GM12865 (cell line): ENCODE results near the gene SUN5.

Source experiments
- DNase-seq: peaks from one replicate; pipeline ENCODE4 v3.0.0; 2010; ENCODE audit warnings: low read depth
- H3K4me3 ChIP-seq: 2 replicates; pipeline ENCODE4 v1.5.1; 2011; ENCODE audit warnings: mild to moderate bottlenecking, low read depth, low read length, control low read depth
- CTCF ChIP-seq: IDR thresholded peaks from 2 replicates; pipeline ENCODE4 v1.5.1; 2011; ENCODE audit warnings: low read length, control low read depth, low read depth, inconsistent platforms; ENCODE audit not compliant: insufficient read depth; ENCODE audit errors: missing control alignments

The SUN5 gene

GRCh38 chr20:32980990-32981389 is 23.2 kb downstream of the SUN5 start:
- TF ChIP-seq CTCF, result no peak
- DNase-seq, result no peak
- no peak overlapping the region for H3K4me3 ChIP-seq

- DNase-seq, result no peak
- H3K4me3 ChIP-seq, result no peak overlapping the region
- TF ChIP-seq CTCF, result no peak
Measured at GRCh38 chr20:32980131-32980941, 23.9 kb downstream of the SUN5 start.

- TF ChIP-seq CTCF, result no peak
- DNase-seq, result no peak
- no peak overlapping the region for H3K4me3 ChIP-seq
Measured at GRCh38 chr20:32979201-32979998, 24.8 kb downstream of the SUN5 start.

DNA sequence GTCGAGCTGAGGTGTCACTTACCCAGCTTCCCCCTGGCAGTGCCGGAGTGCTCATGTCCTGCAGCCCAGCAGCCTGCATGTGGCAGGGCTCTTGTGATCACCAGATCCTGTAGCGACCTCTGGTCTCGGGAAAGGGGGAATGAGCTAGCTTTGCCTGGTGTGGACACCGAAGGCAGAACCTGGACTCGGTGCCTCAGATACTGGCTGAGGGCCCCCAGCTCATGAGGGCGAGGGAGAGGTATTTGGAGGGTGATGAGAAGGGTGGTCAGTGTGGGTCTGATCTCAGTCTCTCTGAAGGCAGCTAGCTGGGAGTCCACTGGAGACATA is 26.3 kb downstream of the SUN5 start:
- TF ChIP-seq CTCF, result no peak
- DNase-seq, result no peak
- no peak overlapping the region for H3K4me3 ChIP-seq

DNA sequence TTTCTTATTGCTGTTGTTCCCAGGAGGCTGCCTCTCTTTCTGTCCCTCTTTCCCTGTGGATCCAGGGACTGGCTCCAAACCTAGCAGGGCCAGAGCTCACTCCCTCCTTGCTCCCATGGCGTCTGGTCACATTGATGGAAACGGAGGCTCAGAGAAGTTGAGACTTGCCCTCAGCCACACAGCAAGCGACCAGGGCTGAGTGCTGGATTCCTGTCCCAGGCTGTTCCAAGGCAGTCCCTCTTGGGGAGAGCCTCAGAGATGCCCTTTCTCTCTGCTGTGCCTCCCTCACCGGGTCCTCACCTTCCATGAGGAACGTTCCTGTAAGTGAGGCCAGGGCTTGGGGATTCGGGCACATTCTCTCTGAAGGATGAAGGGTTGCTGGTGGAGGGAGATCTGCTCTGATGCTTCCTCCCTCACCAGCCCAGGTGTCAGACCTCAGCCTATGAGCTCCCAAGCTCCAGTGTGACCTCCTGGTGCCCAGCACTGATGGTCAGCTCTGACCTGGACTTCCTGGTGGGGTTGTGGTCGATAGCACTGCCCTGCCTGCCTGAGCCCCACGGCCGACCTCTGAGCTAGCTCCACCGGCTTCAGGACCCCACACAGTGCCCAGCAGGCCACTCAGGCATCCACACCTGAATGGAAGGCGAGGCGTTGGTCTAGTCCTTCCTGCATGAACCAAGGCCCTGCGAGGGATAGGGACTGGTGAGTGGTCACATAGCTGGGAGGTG is 26.8 kb downstream of the SUN5 start:
- no peak for TF ChIP-seq CTCF
- no peak for DNase-seq
- no peak overlapping the region for H3K4me3 ChIP-seq

GRCh38 chr20:32976746-32977145 is 27.5 kb downstream of the SUN5 start:
- no peak for TF ChIP-seq CTCF
- H3K4me3 ChIP-seq, result no peak overlapping the region
- DNase-seq, result no peak
